NCI-H748 (cell line): ENCODE measurements around the gene ITIH4.

Experiments
- DNase-seq: peaks from one replicate; lab custom pipeline; 2025; ENCODE audit not compliant: unreplicated experiment; lab: John Stamatoyannopoulos, UW

The ITIH4 gene

DNA sequence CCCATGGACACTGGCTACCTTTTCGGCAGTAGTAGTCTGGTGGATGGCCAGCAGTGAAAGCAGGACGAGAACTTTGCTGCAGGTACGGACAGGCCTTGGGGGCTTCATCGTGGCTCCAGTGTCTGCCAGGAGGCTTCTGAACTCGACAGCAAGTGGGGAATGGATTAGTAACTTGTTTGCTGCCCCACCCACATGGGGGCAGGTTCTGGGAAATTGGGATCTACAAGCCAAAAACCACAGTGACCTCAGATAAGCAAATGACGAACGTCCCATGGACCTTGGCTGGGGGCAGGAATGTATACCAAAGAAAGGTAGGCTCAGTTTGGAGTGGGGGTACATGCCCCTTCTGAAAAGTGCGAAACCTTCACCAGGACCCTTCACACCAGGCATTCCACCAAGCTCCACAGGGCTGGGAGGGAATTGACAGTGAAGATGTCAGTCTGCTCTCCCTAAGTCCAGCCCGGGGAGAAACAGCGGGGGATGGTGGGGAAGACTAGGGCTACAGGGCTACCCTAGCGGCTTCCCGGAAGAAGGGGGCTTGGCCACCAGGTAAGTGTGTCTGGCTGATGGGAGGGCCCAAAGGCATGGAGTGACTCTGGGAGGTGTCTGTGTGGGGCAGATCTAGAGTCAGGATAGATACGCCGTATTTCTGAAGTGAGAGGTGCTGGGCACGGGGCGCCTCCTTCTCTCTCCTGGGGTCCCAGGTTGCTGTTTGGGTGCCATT lies at the start of gene ITIH4:
Gene ITIH4 (minus strand): TSS at position 138 of the 724 bp plus-strand sequence. CDS start 30 bp downstream, at position 108.
- no peak for DNase-seq

GRCh38 chr3:52880047-52880446 lies 49.6 kb upstream of the ITIH4 start:
- DNase-seq = no peak

- no peak for DNase-seq
Observed at GRCh38 chr3:52879581-52879980, 49.1 kb upstream of the ITIH4 start.

DNA sequence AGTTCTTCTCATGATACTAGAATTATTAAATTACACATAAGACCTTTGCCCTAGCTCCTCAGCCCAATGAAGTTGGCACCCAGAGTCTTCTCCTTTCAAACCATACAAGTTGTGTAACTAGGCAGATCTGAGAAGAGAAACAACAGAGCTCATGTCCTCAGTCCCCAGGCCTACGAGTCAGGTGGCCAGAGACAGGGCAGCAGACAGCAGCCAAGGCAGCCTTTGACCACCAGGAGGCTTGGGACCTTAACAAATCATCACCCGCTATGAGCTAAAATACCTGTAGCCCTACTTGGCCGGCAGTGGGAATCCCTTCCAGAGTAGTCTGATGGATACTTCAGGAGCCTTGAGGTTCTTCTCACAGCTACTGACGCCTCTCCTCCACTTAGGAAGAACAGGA lies 48.6 kb upstream of the ITIH4 start:
- no peak for DNase-seq

GRCh38 chr3:52877085-52877484 lies 46.6 kb upstream of the ITIH4 start:
- no peak for DNase-seq

- DNase-seq = no peak
Observed at GRCh38 chr3:52874864-52875587, 44.6 kb upstream of the ITIH4 start.

DNA sequence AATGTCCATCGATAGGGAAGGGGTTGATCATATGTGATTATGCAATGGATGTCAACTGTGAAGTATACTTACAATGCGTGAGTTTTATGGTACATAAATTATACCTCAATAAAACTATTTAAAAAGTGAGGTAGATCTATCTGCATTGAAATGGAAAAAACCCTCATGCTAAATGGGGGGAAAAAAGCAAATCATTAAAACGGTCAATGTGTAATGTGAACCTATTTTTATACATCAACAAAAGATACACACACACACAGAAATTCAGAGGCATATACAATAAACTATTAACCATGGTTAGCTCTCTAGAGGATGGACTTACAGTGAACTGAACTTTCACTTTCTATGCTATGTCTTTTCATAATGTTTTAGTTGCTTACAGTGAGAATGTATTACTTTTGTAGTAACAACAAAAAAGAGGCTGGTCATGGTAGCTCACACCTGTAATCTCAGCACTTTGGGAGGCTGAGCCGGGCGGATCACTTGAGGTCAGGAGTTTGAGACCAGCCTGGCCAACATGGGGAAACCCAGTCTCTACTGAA lies 43.8 kb upstream of the ITIH4 start:
- DNase-seq = no peak

DNA sequence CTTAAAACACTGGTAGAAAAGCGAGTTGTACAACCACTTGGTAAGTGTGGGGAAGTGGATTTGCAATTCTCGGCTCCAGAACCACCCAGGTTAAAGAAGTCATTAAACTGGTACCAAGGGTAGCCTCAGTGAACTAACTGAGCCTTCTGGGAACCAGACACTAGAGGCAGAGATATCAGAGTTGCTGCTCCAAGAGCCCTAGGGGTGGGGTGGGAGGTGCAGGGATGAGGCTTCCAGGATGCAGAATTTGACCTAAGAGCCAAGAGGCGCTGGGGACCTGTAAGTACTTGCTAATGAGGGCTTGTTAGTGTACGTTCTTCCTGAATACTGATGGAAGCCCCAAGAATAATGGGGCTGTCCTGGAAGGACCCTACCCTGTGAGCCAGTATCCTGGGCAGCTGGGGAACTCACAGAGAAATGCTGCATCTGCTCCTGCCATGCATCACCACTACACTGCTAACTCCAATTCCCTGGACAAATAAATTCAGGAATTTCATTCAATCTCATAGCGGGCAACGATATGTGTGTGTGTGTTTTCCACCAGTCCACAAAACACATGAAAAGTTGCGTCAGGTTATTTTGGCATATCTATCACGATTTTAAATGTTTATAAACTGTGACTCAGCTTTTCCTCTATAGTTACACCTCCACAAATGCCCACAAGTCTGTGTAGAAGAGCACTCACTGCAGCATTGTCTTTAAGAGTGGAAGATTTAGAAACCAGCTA lies 43.1 kb upstream of the ITIH4 start:
- no peak for DNase-seq

DNA sequence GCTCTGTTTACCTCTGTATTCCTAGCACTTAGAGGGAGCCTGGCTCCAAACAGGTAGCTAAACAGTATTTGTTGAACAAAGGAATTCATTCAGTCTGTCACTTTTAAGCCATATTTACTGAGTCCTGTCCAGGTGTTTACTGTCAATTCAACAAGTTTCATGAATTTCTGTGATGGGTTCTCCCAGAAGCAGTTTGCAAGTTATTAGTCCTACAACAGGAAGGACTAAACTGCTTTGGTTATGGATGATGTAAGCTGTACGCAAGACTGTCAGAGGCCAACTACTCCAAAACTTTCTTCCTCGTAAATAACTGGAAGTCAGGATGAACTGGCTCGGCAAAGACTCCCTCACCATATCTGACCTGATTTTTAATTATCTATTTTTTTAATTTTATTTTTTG lies 41.8 kb upstream of the ITIH4 start:
- DNase-seq = no peak

GRCh38 chr3:52871761-52872160 lies 41.3 kb upstream of the ITIH4 start:
- DNase-seq = no peak

DNA sequence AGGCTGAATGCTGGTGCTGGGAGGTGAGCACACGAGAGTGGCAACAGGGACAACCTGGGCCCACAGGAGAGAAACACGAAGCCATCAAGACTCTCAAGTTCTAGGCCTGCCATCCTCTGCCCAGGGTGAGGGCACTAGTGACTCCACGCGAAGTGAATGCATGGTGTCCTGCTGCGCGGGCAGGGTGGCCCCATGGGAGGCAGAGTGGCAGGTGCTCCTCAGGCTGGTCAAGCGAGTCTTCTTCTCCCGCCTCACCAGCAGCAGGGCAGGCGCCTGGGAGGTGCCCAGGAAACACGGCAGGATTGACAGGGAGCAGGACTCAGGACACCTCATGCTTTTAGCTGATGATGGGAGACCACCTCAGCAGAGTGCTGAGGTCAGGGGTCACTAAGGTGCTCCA lies 40.0 kb upstream of the ITIH4 start:
- DNase-seq = no peak

GRCh38 chr3:52866427-52866826 lies 36.0 kb upstream of the ITIH4 start:
- no peak for DNase-seq

DNA sequence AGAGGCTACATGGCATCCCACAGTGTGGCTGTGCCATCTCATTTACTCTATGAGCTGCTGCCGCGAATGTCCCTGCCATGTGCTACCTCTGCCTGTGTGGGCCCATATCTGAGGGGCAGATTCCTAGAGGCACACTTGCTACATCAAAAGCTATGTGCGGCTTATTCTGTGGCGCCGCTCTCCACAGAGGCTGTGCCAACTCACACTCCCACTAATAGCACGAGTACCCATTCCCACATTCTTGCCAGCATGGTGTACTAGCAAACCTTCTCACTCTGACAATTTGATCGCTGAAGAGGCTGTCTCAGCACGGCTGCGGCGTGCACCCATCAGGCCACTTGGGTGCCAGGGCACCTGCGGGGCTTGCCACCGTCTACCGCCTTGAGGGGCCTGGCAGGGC lies 35.5 kb upstream of the ITIH4 start:
- DNase-seq = no peak

- DNase-seq = no peak
Observed at GRCh38 chr3:52860424-52860768, 29.9 kb upstream of the ITIH4 start.

DNA sequence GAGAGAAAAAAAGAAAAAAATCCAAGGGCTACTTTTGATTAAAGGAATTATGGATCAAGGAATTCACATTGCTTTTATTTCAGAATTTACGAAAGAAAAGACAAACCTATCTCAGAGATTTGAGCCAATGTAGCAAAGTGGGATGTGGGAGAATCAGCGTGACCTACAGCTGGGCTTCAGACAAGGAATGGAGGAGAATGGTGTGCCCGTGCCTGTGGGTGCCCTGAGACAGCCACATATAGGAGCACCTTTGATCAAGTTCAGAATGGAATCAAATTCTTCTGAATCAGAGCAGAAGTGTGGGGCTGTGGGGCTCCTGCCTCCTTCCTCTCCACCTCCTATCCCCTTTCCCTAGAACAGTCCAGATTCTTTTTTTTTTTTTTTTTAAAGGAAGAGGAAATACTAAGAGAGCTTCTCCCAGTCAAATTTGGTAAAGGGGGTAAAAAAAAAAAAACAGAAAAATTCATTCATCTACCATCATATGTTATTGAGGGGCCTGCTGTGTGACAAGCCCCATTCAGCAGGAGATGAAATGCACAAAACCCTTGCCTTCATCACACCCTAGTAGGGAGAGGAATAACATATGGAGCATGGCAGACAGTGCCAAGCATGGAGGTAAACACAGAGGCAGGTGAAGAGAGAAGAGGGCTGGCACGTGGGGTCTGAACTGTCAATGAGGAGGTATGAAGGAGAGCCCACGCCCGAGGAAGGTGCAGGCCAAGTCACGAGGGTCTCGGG lies 29.4 kb upstream of the ITIH4 start:
- no peak for DNase-seq

GRCh38 chr3:52857864-52858263 lies 27.4 kb upstream of the ITIH4 start:
- no peak for DNase-seq

DNA sequence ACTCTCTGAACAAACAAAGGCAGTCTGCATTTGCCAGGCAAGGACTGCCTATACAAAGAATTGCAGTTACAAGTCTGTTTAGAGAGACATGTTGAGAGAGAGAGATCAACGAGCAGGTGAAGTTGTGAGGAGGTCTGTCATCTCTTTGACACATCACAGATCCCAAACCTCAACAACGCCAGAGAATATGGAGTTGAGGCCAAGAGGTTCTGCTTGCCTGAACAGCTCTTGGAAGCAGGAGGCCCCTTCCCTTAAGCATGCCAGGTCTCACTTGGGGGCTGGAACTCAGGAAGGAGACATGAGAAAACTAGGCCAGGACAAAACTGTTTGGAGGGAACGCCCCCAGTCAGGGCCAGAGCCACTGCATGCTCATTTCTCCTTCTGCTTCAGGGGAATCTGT lies 26.7 kb upstream of the ITIH4 start:
- no peak for DNase-seq

DNA sequence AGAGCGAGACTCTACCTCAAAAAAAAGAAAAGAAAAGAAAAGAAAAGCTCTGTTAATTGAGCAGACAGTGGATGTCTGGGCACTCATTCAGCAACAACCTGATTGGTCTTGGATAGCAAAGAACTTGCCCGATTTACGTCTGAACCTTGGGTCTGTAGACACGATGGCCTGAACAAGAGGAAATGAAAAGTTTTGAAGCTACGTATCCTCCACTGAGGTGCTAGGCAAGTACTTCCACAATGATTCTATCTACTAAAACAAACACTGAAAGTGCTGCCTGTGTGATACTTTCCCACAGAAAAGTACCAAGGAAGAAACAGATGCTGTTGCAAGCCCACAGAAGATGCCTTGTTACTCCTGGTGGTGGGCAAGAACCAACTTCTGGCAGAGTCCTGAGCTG lies 26.2 kb upstream of the ITIH4 start:
- DNase-seq = no peak

GRCh38 chr3:52854013-52854412 lies 23.5 kb upstream of the ITIH4 start:
- no peak for DNase-seq

GRCh38 chr3:52852419-52852818 lies 21.9 kb upstream of the ITIH4 start:
- DNase-seq = no peak

- DNase-seq = peak; percentile 35
Observed at GRCh38 chr3:52851348-52851747, 20.9 kb upstream of the ITIH4 start.
